ENCODE data around the gene TAF11L12. TPM values are rescaled to one million over a fixed set of nuclear protein-coding genes. Genes with fewer than 3 reads are reported as not detected.
"Not testable (repeated sequence)": the region's sequence is repeated elsewhere in the genome, so short reads cannot be mapped to it uniquely, and the experiment has no call there.

Gene TAF11L12
- not detected in 2 replicates for total RNA-seq (2021; fragmentation: NEBNext Ultra II Directional; extraction: Animal tissue kit (Norgen Biotek cat#: 25700))
- polyA plus RNA-seq (2011; rRNA removed) = not detected in 2 replicates
- not detected for polyA plus RNA-seq (2011; cell fraction: cytosol; rRNA removed)
- not detected for polyA plus RNA-seq (2011; cell fraction: nucleus; rRNA removed)
- not detected in 4 replicates for polyA plus RNA-seq (2012, experiment 1 of 2)
- polyA plus RNA-seq (2012, experiment 2 of 2) = not detected
- not detected for polyA plus RNA-seq (2013, experiment 1 of 2)
- polyA plus RNA-seq (2013, experiment 2 of 2) = not detected
- not detected in 2 replicates for polyA minus RNA-seq (2011; rRNA and poly(A)+ RNA removed)
- polyA minus RNA-seq (2011; cell fraction: cytosol; rRNA and poly(A)+ RNA removed) = not detected
- polyA minus RNA-seq (2011; cell fraction: nucleus; rRNA and poly(A)+ RNA removed) = not detected
- long read RNA-seq, experiment 1 = 0 reads
- long read RNA-seq, experiment 2 = 0 reads

- H3K36me3 ChIP-seq (ENCODE audit: control insufficient read depth in 2 of 4, insufficient read depth in 4 of 4, low read length in 3 of 4); H3K23ac ChIP-seq (ENCODE audit: insufficient read length); POLR2A ChIA-PET (ENCODE audit: partially characterized antibody); H2BK5ac ChIP-seq (ENCODE audit: low read depth, low read length); H2BK120ac ChIP-seq (replicated peaks; ENCODE audit: low read depth, low read length); H3K14ac ChIP-seq (ENCODE audit: insufficient read length); H2BK20ac ChIP-seq (ENCODE audit: low read length); H3K4me1 ChIP-seq (replicated peaks in 1 of 4; ENCODE audit: control insufficient read depth in 3 of 4, insufficient read depth in 4 of 4, low read length in 3 of 4); H4K20me1 ChIP-seq (replicated peaks in 1 of 2; ENCODE audit: control insufficient read depth in 1 of 2, insufficient read depth in 2 of 2, low read length in 2 of 2); H3K79me2 ChIP-seq (ENCODE audit: control insufficient read depth in 1 of 2, insufficient read depth in 2 of 2, low read length in 2 of 2); H3K4ac ChIP-seq (replicated peaks; ENCODE audit: insufficient read length, low read depth, low read length); H4K5ac ChIP-seq (ENCODE audit: insufficient read length, low read depth, low read length); H2AFZ ChIP-seq (ENCODE audit: low read length); H2BK15ac ChIP-seq (ENCODE audit: low read length); H3K27ac ChIP-seq (ENCODE audit: low read depth, low read length); H3K4me3 ChIP-seq (ENCODE audit: extremely low read depth in 1 of 4, insufficient read depth in 2 of 4, low read depth in 3 of 4, low read length in 4 of 4); H2AK5ac ChIP-seq (ENCODE audit: low read depth, low read length); H3K4me2 ChIP-seq (ENCODE audit: insufficient read depth in 1 of 2, low read depth in 2 of 2, low read length in 2 of 2); FAIRE-seq; H3K27me3 ChIP-seq (replicated peaks in 1 of 4; ENCODE audit: control insufficient read depth in 3 of 4, extremely low read depth in 1 of 4, insufficient read depth in 3 of 4, low read length in 3 of 4); H3K18ac ChIP-seq (ENCODE audit: extremely low read depth, low read length); H4K91ac ChIP-seq (replicated peaks; ENCODE audit: insufficient read length, low read length); H2BK12ac ChIP-seq (ENCODE audit: low read depth, low read length); H3K56ac ChIP-seq (replicated peaks; ENCODE audit: insufficient read length, low read depth, low read length); H3K9ac ChIP-seq (replicated peaks in 1 of 4; ENCODE audit: extremely low read depth in 1 of 4, low read depth in 3 of 4, low read length in 3 of 4); H4K8ac ChIP-seq (ENCODE audit: extremely low read depth, insufficient read depth, low read length); DNase-seq (ENCODE audit: low read depth in 1 of 2, low spot score in 2 of 2); H3K9me3 ChIP-seq (ENCODE audit: insufficient read depth in 2 of 2, low read depth in 1 of 2, low read length in 1 of 2); H3K23me2 ChIP-seq (ENCODE audit: low read depth, low read length); H3K79me1 ChIP-seq (ENCODE audit: low read depth, low read length): not testable (repeated sequence)
- CTCF ChIA-PET (ENCODE audit: partially characterized antibody) = interaction anchor here (0.6 to 1.0 kb wide), 2 partner anchors 23 to 394 kb away, joined by 3 read pairs; no protein-coding TSS in a partner anchor
- 100% methylated on average over 2 of the region's 2 CpGs; no CpG with 5 or more reads in 1 of the 2 experiments for WGBS, 2 experiments (ENCODE audit: extremely low coverage in 1 of 2, insufficient coverage in 1 of 2, insufficient read length in 1 of 2, insufficient replicate concordance in 2 of 2, low coverage in 1 of 2, low lambda C conversion rate in 2 of 2, missing lambda C conversion rate in 1 of 2)
Measured at GRCh38 chr5:17610092-17610491, at the start of gene TAF11L12. TAF11L12 (plus strand) TSS chr5:17610392.

GRCh38 chr5:17585658-17586057 lies 24.5 kb upstream of the TAF11L12 start, which contains the start of gene TAF11L7:
TAF11L7 (minus strand) TSS chr5:17585758.
- H3K9me3 ChIP-seq (ENCODE audit: insufficient read depth in 2 of 2, low read depth in 1 of 2, low read length in 1 of 2); CTCF ChIA-PET (ENCODE audit: partially characterized antibody); POLR2A ChIA-PET (ENCODE audit: partially characterized antibody); H4K91ac ChIP-seq (replicated peaks; ENCODE audit: insufficient read length, low read length); H2BK12ac ChIP-seq (ENCODE audit: low read depth, low read length); H2AK5ac ChIP-seq (ENCODE audit: low read depth, low read length); H2BK15ac ChIP-seq (ENCODE audit: low read length); H3K4me1 ChIP-seq (replicated peaks in 1 of 4; ENCODE audit: control insufficient read depth in 3 of 4, insufficient read depth in 4 of 4, low read length in 3 of 4); H2BK20ac ChIP-seq (ENCODE audit: low read length); H3K56ac ChIP-seq (replicated peaks; ENCODE audit: insufficient read length, low read depth, low read length); H3K14ac ChIP-seq (ENCODE audit: insufficient read length); H2AFZ ChIP-seq (ENCODE audit: low read length); H3K18ac ChIP-seq (ENCODE audit: extremely low read depth, low read length); H3K4ac ChIP-seq (replicated peaks; ENCODE audit: insufficient read length, low read depth, low read length); FAIRE-seq; H2BK120ac ChIP-seq (replicated peaks; ENCODE audit: low read depth, low read length); H4K8ac ChIP-seq (ENCODE audit: extremely low read depth, insufficient read depth, low read length); H3K4me3 ChIP-seq (ENCODE audit: extremely low read depth in 1 of 4, insufficient read depth in 2 of 4, low read depth in 3 of 4, low read length in 4 of 4); H3K23me2 ChIP-seq (ENCODE audit: low read depth, low read length); DNase-seq (ENCODE audit: low read depth in 1 of 2, low spot score in 2 of 2); H3K79me2 ChIP-seq (ENCODE audit: control insufficient read depth in 1 of 2, insufficient read depth in 2 of 2, low read length in 2 of 2); H3K79me1 ChIP-seq (ENCODE audit: low read depth, low read length); H2BK5ac ChIP-seq (ENCODE audit: low read depth, low read length); H3K9ac ChIP-seq (replicated peaks in 1 of 4; ENCODE audit: extremely low read depth in 1 of 4, low read depth in 3 of 4, low read length in 3 of 4); H3K4me2 ChIP-seq (ENCODE audit: insufficient read depth in 1 of 2, low read depth in 2 of 2, low read length in 2 of 2); H4K5ac ChIP-seq (ENCODE audit: insufficient read length, low read depth, low read length); H4K20me1 ChIP-seq (replicated peaks in 1 of 2; ENCODE audit: control insufficient read depth in 1 of 2, insufficient read depth in 2 of 2, low read length in 2 of 2); H3K23ac ChIP-seq (ENCODE audit: insufficient read length); H3K27me3 ChIP-seq (replicated peaks in 1 of 4; ENCODE audit: control insufficient read depth in 3 of 4, extremely low read depth in 1 of 4, insufficient read depth in 3 of 4, low read length in 3 of 4); H3K27ac ChIP-seq (ENCODE audit: low read depth, low read length); H3K36me3 ChIP-seq (ENCODE audit: control insufficient read depth in 2 of 4, insufficient read depth in 4 of 4, low read length in 3 of 4): not testable (repeated sequence)
- WGBS, 2 experiments (ENCODE audit: extremely low coverage in 1 of 2, insufficient coverage in 1 of 2, insufficient read length in 1 of 2, insufficient replicate concordance in 2 of 2, low coverage in 1 of 2, low lambda C conversion rate in 2 of 2, missing lambda C conversion rate in 1 of 2) = no CpG with 5 or more reads among the region's 16 CpGs

All from H1 (cell line).